ENCODE measurements around the gene RAB3IL1.

Gene RAB3IL1

DNA sequence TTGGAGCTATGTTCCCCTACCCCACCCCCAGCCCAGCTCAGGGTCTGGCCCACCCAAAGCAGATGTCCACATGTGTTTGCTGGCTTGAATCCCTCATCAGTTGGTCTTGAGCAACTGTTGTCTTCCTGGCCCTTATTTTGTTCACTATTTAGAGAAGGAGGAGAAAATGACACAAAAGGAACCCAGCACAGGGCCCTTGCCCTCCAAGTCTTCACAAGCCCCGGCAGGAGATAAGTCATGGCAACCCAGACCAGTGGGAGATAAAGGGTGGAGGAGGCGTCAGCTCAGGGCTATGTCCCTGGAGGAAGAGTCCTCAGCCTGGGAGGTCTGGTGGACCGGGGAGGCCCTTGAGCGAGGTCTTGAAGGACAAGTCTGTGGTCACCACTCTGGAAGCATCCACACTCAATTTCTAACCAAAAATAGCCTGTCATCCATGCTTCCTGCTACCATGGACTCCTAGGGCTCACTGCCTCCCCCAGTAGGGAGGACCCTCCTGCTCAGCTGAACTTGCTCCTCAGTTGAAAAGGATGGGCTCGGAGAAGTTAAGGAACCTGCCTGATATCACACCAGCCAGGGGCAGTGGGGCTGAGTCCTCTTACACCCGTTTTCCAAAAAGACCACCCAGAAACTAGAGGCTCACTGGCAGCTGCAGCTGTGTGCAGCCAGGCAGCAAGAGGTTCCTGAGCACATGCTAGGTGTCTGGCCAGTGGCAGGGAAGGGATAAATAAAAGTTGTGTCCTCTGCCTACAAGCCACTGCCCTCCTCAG, 1.8 kb upstream of the RAB3IL1 start:
- DNase-seq: no peak

DNA sequence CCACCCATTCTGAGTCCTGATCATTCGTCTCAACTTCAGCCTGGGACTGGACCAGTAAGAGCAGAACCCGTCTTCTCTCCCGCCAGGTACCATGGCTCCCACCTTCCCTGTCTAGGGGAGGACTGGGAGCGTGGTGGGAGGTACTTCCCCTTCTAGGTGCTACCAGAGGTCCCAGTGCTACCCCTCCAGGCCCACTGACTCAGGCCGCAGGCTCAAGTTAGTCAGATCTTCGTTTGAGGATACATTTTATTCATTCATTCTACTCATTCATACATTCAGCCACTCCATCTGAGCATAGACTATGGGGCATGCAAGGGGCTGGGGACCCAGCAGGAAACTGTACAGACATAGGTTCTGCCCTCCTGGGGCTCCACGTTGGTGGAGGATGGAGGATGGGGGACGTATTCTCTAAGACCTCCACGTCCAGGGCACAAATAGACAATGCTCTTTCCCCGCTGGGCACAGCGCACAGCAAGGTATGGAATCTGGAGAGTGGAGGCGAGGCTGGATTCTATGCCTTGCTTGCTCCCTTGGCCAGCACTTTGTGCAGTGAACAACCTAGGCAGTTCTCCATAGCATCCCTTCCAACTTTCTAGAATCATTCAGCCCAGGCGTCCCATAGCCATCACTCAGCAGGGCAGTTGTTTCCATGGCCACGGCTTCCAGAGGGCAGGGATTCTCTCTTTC, 1.0 kb upstream of the RAB3IL1 start:
- no peak for DNase-seq

DNA sequence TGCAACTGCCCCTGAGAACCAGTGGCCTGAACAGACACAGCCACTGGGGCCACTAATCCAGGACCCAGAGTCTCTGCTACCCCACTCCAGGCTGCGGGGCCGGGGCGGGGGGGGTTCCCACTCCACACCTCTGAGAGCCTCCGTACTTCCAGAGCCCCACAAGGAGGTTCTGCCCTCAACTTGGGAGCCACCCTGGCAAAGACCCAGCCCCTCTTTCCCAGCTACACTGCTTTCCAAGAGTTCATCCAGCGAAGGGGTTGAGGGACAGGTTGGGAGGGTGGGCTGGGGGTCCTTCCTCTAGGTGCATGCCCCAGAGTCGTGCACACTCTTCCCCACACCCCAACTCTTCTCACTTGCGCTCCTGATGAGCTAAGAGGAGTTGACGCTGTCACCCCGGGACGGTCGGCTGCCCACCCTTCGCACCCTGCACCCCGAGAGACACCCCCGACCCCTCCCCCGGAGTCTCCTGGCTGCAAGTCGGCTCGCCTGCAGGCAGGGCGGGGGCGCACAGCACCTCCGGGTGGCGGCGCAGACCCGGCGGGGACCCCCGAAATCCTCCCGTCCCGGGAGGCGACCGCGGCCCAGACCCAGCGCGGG, 531 bp downstream of the RAB3IL1 start:
- no peak for DNase-seq

GRCh38 chr11:61914471-61915171, 2.7 kb downstream of the RAB3IL1 start:
- no peak for DNase-seq

GRCh38 chr11:61913699-61914395, 3.5 kb downstream of the RAB3IL1 start:
- no peak for DNase-seq

GRCh38 chr11:61912991-61913698, 4.2 kb downstream of the RAB3IL1 start:
- DNase-seq: peak in 1 of 2 donors; percentile 18

- peak; percentile 91 to 92 for DNase-seq
Measured at GRCh38 chr11:61912530-61912898, 4.9 kb downstream of the RAB3IL1 start.

DNA sequence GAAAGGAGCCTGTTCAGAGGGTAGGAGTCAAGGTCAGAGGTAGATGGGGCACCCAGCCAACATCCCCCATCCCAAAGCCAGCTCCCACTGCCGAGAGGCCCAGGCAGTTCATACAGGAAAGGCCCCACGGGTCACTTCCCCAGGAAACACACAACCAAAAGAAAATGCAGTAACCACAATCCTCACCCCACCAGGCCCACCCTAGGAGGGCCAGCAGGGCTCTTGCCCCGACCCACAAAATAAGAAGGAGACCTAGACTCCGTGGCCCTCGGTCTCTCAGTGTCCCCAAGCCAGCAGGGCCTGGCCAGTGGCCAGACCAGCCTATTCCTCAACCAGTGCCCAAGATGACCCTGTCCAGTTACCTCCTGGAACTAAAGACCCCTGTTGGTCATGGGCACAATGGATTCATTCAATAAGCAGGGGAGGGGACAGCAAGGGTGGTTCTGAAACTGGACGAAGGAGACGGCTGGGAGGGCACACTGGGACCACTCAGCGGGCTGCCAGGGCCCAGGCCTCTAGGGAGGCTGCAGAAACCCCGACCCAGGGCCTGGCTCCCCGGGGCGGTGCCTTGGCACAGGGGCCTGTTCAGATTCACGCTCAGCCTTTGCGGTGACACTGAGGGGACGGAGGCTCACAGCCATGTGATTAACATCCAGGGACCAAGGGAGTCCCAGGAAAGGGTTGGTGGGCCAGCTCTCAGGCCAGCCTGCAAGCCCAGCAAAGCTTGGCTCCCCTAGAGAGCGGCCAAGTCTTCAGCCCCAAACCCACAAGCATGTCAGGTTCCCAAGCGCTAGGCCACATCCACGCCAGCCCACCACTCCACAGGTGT, 5.5 kb downstream of the RAB3IL1 start:
- DNase-seq: no peak

- DNase-seq: no peak
Measured at GRCh38 chr11:61911128-61911700, 6.2 kb downstream of the RAB3IL1 start.

DNA sequence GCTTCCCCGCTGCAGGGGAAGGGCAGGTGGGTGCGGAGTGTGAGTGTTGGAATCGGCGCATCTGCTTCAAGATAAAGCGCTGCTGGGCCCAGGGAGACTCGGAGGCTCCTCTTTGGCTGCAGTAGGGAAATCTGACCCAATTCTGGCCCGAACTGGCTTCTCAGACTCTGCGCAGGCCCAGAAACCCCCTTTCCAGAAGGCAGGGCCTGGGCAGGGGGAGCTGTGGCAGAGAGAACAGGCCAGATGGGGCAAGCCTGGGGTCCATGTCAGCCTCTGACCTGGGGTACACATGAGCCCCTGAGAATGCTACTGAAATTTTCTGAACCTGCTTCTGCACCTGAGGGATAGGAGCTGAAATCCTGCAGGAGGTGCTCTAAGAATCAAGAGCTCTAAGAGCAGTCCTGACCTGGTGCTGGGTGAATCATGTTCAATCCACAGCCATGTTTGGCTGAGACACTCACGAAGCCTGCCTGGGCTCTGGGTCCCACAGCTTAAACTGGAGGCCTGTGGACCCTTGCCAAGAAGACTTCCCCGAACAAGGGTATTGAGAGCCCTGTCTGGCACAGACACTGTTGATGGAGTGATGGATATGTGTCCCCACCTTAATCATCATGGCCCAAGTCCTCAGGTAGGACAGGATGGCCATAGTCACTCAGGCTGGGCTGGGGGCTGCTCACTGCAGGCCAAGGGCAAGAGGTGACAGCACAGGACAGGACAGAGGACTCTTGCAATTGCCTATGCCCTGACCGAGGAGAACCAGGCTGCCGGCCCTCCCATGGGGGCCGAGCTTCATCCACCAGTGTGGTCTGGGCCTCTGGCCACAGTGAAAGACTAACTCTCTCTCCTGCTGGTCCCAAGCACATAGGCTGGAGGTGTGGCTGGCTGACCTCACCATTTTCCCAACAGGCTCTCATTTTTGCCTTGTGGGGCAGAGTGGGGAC, 6.9 kb downstream of the RAB3IL1 start:
- no peak for DNase-seq

- DNase-seq: no peak
Measured at GRCh38 chr11:61908730-61909316, 8.5 kb downstream of the RAB3IL1 start.

DNA sequence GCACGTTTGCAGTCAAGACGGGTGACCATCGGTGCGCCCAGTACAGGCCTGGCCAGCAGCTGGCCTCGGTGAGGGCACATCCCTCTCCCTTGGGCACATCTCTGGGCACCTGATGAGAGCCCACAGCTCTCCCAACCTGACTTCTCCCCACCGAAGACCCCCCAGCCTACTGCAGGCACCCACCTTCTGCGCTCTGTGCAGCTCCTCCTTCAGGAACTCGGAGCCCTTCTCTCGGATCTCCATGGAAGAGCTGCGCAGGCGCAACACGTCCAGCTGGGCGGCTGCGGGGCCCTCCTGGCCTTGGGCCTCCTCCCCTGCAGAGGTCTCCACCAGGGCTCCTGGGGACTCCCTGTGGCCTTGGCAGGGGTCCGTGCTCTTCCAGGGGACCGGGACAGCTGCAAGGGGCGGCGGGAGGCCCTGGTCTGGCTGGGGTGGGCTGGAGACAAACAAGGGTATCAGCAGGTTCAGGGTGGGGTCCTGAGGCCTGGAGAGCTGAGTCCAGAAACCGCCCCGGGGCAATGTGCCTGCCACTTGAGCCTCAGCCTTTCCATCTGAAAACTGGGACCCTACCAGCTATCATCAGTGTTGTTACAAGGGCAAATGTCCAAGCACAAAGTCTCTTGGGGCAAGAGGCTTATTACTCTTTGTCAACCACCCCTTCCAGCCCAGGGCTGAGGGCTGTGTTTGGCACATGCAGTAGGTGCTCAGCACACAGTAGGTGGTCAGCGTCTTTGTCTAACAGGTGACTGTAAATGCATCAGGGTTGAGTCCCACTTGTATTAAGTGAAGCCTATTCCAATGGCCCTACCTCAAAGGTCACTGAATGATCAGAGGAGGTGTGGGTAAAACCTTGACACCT, 9.3 kb downstream of the RAB3IL1 start:
- DNase-seq: no peak

- DNase-seq: no peak
Measured at GRCh38 chr11:61907282-61907681, 10.1 kb downstream of the RAB3IL1 start.

GRCh38 chr11:61906522-61906909, 10.8 kb downstream of the RAB3IL1 start:
- no peak for DNase-seq

GRCh38 chr11:61905801-61906521, 11.4 kb downstream of the RAB3IL1 start:
- DNase-seq: no peak

GRCh38 chr11:61905067-61905696, 12.2 kb downstream of the RAB3IL1 start:
- no peak for DNase-seq

GRCh38 chr11:61904539-61905048, 12.8 kb downstream of the RAB3IL1 start:
- no peak for DNase-seq

All from inflammatory macrophage (primary cell).